RPMI7951 (cell line): Measurements from ENCODE around the gene GLG1. TPM values are rescaled to one million over a fixed set of nuclear protein-coding genes. Genes with fewer than 3 reads are reported as not detected.

ENCODE experiments used
- DNase-seq: peaks from one replicate; pipeline ENCODE4 v3.0.0-alpha.2; 2012; ENCODE audit warnings: low read depth
- total RNA-seq: library from RNA; depleted of rRNA; stranded (reverse); fragments of >200 nt; shearing (Covaris generic); gene quantifications from 2 replicates; pipeline ENCODE4 v1.2.3, GENCODE V29; 2014; rRNA removed

The GLG1 gene
- 70.9 and 73.4 TPM in 2 replicates for total RNA-seq

GRCh38 chr16:74606521-74607309 lies at the start of gene GLG1:
Gene GLG1 (minus strand): TSS chr16:74607114. CDS start chr16:74607094, 20 bp downstream.
- DNase-seq: peak; percentile 88

GRCh38 chr16:74654536-74655050 lies 47.7 kb upstream of the GLG1 start:
- DNase-seq: no peak

DNA sequence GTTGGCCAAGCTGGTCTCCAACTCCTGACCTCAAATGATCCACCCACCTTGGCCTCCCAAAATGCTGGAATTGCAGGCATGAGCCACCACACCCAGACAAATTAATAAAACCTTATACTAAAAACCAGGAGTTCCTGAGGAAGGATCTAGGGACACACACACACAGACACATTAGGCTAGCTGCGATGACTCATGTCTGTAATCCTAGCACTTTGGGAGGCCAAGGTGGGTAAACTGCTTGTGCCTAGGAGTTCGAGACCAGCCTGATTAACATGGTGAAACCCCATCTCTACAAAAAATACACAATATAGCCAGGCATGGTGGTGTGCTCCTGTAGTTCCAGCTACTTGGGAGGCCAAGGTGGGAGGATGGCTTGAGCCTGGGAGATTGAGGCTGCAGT lies 46.0 kb upstream of the GLG1 start:
- DNase-seq: peak; percentile 25

- no peak for DNase-seq
These were observed 45.3 kb upstream of the GLG1 start for GRCh38 chr16:74652249-74652648.

DNA sequence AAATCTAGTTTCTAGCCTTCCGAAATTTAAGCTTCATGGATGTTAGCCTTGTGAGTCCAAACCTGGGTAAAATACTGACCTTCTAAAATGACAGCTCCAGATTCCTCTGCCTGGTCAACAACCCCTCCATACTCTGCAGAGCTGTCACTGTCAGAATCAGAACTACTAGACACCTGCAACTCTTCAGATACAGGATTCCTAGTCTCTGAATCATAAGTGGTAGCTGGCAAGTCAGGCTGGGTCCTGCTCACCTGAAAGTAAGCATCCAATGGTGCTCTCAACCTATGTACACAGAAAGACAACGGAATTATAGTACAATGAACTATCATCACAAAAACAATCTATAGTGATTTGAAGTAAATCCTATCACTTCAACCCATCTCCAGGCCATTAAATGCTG lies 44.9 kb upstream of the GLG1 start:
- no peak for DNase-seq

GRCh38 chr16:74650966-74651567 lies 44.2 kb upstream of the GLG1 start:
- peak; percentile 7 for DNase-seq

DNA sequence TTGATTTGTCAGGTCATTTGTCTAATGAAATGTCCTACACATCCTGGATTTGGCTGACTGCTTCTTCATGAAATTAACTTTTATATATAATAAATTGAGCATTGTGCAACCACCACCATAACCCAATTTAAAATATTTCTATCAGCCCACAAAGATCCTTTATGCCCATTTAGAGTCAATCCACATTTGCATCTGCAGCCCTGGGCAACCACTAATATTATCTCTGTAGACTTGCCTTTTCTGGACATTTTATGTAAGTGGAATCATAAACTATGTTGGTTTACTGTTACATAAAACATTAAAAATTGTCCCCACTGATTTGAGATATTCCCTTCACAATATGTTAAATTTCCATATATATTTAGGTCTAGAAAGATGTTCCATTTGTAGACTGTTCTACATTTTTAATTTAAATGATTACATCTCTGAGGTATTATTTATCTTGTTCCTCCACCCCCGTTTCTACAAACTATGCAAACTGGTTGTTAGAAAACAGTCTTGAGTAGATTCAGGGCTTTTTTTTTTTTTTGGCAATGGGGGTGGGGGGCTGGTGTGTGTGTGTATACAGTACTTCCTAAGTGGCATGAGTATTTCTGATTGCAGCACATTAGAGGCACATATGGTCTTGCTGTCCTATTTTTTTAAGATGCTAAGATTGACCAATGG lies 43.1 kb upstream of the GLG1 start:
- no peak for DNase-seq

DNA sequence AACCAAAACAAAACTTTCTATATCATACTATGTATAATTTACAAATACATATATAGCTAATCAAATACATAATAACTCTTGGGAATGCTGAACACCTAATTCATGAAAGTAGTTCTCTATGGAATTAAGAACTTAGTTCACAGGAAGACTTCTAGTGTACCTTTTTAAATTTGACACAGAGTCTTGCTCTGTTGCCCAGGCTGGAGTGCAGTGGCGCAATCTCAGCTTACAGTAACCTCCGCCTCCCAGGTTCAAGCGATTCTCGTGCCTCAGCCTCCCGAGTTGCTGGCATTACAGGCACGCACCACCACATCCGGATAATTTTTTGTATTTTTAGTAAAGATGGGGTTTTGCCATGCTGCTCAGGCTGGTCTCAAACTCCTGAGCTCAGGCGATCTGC lies 35.1 kb upstream of the GLG1 start:
- DNase-seq: no peak

DNA sequence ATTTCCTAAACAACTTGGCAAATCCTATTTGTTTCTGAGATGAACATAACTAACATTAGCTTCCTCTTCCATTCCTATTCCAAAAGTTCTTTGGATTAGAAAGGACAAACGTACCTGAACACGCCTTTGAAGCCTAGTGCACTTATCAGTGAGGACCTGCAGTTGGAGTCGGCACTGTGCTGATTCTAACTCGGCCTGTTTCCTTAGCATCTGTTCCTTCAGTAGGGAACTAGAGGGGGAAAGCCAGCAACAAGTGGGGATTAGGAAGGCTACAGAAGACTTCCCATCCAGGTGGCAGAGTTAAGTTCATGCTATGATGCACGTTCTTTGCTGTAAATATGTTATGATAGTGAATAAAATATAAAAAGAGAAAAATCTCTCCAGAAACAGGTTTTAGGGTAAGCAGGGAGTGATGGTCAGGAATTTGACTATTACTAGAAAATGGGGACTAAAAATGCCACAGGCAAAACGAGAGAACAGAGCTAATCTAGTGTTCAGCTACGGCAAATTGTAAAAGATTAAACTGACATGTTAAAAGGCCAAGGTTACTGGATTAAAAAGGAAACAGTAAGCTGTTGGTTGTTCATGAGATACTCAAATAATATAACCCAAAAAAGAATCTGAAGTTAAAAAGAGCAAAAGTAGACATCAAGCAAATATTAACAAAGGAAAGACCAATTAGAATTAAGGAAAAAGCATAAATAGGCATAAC lies 31.0 kb upstream of the GLG1 start:
- DNase-seq: no peak

DNA sequence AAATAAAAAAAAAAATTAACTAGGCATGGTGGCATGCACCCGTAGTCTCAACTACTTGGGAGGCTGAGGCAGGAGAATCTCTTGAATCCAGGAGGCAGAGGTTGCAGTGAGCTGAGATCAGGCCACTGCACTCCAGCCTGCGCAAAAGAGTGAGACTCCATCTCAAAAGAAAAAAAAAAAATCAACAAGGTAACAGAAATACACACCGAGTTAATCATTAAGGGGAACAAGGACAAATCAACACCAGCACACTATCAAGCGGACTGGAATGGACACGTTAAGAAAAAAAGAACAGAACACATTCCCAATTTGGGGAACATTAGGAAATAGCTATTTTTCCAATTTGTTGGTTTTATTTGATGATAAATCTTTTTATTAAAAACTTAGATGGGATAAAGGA lies 28.4 kb upstream of the GLG1 start:
- DNase-seq: no peak

DNA sequence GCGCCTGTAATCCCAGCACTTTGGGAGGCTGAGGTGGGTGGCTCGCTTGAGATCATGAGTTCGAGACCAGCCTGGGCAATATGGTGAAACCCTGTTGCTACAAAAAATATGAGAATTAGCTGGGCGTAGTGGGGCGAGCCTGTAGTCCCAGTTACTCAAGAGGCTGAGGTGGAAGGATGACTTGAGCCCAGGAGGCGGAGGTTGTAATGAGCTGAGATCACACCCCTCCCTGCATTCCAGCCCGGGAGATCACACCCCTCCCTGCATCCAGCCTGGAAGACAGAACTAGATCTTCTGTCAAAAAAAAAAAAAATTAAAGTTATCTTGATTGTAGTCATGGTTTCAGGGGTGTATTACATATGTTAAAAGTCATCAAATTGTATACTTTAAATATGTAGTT lies 26.8 kb upstream of the GLG1 start:
- no peak for DNase-seq

DNA sequence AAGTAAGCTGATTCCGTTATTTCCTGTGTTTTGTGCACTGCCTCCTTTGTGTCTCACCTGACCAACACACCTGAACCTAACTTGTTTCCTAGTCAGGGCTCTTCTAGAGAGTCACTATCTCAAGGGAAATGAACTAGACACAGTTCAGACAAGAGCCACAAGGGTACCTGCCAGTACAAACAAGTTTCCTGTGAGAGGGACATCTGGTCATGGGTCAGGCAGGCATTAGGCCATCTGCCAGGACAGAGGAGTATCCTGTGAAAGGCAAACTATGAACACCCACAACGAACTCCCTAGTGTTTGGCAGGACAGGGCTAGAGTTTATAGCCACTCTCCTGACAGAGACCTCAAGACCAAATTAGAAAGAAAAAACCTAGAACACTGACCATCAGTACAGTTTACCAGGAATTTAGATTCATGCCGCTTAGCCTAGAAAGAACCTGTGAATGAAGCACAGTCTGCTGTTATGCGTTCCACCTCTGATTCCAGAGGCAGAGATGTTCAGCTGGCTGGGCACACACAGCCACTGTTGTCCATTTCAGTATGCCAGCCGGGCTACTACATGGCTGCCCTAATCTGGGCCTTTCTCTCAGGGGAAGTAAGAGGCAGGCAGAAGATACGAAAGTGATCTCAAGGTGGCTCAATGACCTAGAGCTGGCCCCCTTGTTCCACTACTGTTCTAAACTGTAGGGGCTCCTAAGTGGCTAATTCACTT lies 20.7 kb upstream of the GLG1 start:
- peak; percentile 9 for DNase-seq

DNA sequence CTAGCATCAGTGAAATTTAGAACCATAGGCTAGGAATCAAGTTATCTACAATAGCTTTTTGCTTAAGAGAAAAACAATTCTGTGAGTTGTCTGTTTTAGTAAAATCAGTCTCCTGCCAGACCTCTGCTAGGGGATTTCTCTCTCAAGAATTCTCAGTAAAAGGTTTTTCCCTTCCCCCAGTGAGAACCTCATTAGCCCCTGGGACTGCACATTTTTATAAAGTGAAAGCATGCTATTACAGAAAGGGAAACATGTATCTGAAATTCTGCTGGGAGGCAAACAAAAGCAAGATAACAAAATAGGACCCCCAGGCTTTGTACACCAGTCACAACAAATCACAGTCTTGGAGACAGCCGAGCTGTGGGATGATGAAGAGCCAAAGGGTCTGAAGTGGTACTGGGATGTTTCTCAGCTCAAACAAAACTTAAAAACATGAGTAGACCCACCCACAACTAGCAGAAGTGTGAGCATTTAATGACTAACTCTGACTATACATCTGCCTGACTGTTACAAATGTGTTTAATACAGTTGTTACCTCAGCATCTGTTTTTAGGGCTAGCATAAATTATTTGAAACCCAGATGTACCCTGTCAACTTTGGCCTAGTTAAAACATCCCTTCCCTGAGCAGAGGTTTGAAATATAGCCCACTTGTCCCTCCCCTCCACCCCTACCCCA lies 20.0 kb upstream of the GLG1 start:
- DNase-seq: no peak

GRCh38 chr16:74625500-74626350 lies 18.8 kb upstream of the GLG1 start:
- no peak for DNase-seq

DNA sequence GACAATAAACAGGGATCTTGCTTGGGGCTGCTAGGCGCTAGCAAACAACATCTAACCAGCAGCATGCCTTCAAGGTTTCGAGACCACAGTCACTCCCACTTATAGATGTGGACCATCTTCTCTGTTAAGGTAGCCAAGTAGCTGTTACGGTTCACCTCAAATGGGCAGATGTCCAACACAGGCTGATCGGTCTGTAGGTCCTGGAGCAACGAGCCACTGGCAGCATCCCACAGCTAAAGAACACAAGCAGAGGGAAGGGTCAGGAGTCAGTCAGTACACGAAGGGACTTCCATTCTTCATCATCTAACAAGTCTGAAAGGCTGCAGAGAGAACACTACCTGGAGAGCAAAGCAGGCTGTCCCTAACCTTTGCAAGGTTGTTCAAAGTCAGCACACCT lies 16.9 kb upstream of the GLG1 start:
- DNase-seq: no peak

GRCh38 chr16:74623214-74623838 lies 16.4 kb upstream of the GLG1 start:
- DNase-seq: peak; percentile 45

DNA sequence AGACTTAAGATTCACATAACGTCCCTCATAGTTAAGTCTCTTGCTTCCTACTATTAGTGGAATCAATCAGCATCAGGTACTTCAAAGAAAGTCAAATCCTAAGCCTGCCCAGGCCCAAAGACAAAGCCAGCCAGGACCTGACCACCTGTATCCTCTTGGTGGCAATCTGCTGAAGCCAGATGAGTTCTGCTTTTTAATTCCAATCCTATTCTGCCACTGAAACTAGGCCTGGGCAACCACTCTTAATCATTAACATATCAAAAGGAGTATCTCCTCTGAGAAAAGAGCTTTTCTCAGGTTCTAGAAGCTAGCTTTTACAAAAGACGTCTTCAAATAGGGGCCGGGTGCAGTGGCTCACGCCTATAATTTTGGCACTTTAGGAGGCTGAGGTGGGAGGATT lies 15.1 kb upstream of the GLG1 start:
- no peak for DNase-seq

DNA sequence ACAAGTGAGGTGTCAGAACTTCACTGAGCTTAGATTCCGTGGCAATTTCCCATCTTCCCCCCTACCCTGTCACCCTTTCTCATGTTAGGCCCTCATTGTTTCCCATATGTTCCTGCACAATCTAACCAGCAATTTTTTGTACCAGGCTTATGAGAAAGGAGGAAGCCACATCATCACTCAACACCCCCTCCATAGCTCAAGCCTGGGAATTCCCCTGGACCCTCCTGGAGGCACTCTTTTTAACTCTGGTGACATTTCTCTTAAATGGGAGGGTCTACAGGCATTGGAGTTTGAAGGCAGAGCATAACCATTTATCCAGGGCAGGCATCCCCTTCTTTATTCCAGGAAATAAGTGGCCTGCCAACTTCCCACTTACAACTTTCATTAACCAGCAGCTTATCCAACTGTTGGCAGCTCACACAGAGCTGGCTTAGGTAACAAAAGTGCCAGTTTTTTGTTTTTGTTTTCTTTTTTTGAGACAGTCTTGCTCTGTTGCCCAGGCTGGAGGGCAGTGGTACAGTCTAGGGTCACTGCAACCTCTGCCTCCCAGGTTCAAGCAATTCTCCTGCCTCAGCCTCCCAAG lies 10.4 kb upstream of the GLG1 start:
- DNase-seq: no peak

- peak; percentile 17 for DNase-seq
These were observed 4.8 kb upstream of the GLG1 start for GRCh38 chr16:74611721-74612120.
